Measurements from ENCODE around the gene ZNF503. TPM values are rescaled to one million over a fixed set of nuclear protein-coding genes. Genes with fewer than 3 reads are reported as not detected.

ZNF503 gene
- total and polyA plus RNA-seq, 5 experiments from 2014 or later: 0.11 to 0.13 TPM; not detected in 3

GRCh38 chr10:75402486-75403143 is 1.1 kb upstream of the ZNF503 start:
- ATAC-seq (peak; percentile 39 to 40), DNase-seq (no peak)
- peaks cover 12 to 41% (median 40%) of the 10 kb centered on the region in 4 donors for H3K4me1 Mint-ChIP-seq
- POLR2A ChIA-PET: no interaction called here
- peaks cover 26 to 76% (median 50%) of the 10 kb centered on the region in 5 donors for H3K27me3 Mint-ChIP-seq
- peak overlapping the region; percentile 75 to 91 (median 82) for H3K4me3 Mint-ChIP-seq
- peaks cover 0 to 10% (median 0%) of the 10 kb centered on the region in 9 donors for H3K9me3 Mint-ChIP-seq
- H3K36me3 Mint-ChIP-seq: peaks cover 1 to 7% (median 4%) of the 10 kb centered on the region in 3 donors
- peak overlapping the region in 1 of 10 donors; percentile 67 for H3K27ac Mint-ChIP-seq

- ATAC-seq (peak; percentile 36 to 37), DNase-seq (no peak)
- peaks cover 0 to 7% (median 0%) of the 10 kb centered on the region in 9 donors for H3K9me3 Mint-ChIP-seq
- H3K27me3 Mint-ChIP-seq: peaks cover 23 to 72% (median 45%) of the 10 kb centered on the region in 5 donors
- peak overlapping the region; percentile 70 to 89 (median 81) for H3K4me3 Mint-ChIP-seq
- peaks cover 12 to 36% (median 34%) of the 10 kb centered on the region in 4 donors for H3K4me1 Mint-ChIP-seq
- peaks cover 1 to 7% (median 4%) of the 10 kb centered on the region in 3 donors for H3K36me3 Mint-ChIP-seq
- POLR2A ChIA-PET: no interaction called here
- H3K27ac Mint-ChIP-seq: no peak overlapping the region
These were observed 594 bp downstream of the ZNF503 start for GRCh38 chr10:75400771-75401568.

- POLR2A ChIA-PET: no interaction called here
- DNase-seq: no peak
- Mint-ChIP-seq H3K4me3 (peak overlapping the region; percentile 70 to 89 (median 81)), H3K27me3 (peaks cover 19 to 71% (median 39%) of the 10 kb centered on the region in 5 donors), H3K4me1 (peaks cover 10 to 35% (median 33%) of the 10 kb centered on the region in 4 donors), H3K36me3 (peaks cover 0 to 5% (median 1%) of the 10 kb centered on the region in 3 donors), H3K27ac (no peak overlapping the region), H3K9me3 (peaks cover 0 to 5% (median 0%) of the 10 kb centered on the region in 9 donors)
- ATAC-seq: peak in 1 of 2 donors; percentile 5
These were observed 1.3 kb downstream of the ZNF503 start for GRCh38 chr10:75400163-75400770.

- Mint-ChIP-seq H3K27ac (no peak overlapping the region), H3K27me3 (peaks cover 24 to 76% (median 45%) of the 10 kb centered on the region in 5 donors)
These were observed 2.0 kb downstream of the ZNF503 start for GRCh38 chr10:75399461-75400162.

GRCh38 chr10:75398692-75399460 is 2.7 kb downstream of the ZNF503 start:
- H3K9me3 Mint-ChIP-seq: peaks cover 0 to 2% (median 0%) of the 10 kb centered on the region in 9 donors
- DNase-seq (no peak), ATAC-seq (no peak)
- H3K27ac Mint-ChIP-seq: no peak overlapping the region
- H3K4me3 Mint-ChIP-seq: peak overlapping the region in 2 of 10 donors; percentile 42 to 54
- POLR2A ChIA-PET: no interaction called here
- peaks cover 12 to 39% (median 36%) of the 10 kb centered on the region in 4 donors for H3K4me1 Mint-ChIP-seq
- peaks cover 0 to 8% (median 1%) of the 10 kb centered on the region in 3 donors for H3K36me3 Mint-ChIP-seq
- H3K27me3 Mint-ChIP-seq: peaks cover 28 to 77% (median 46%) of the 10 kb centered on the region in 5 donors

More at GRCh38 chr10:75399461-75400162, 2.0 kb downstream of the ZNF503 start:
- peaks cover 0 to 5% (median 0%) of the 10 kb centered on the region in 9 donors for H3K9me3 Mint-ChIP-seq
- peak; percentile 37 to 45 for ATAC-seq
- POLR2A ChIA-PET: no interaction called here
- peak overlapping the region in 4 of 10 donors; percentile 75 to 83 (median 82) for H3K4me3 Mint-ChIP-seq
- DNase-seq: peak in 6 of 10 donors; percentile 20 to 41 (median 36)
- peaks cover 0 to 8% (median 1%) of the 10 kb centered on the region in 3 donors for H3K36me3 Mint-ChIP-seq
- peaks cover 15 to 41% (median 38%) of the 10 kb centered on the region in 4 donors for H3K4me1 Mint-ChIP-seq

GRCh38 chr10:75398200-75398691 is 3.3 kb downstream of the ZNF503 start:
- Mint-ChIP-seq H3K9me3 (peaks cover 0 to 2% (median 0%) of the 10 kb centered on the region in 9 donors), H3K4me3 (peak overlapping the region in 1 of 10 donors; percentile 16), H3K27ac (no peak overlapping the region), H3K36me3 (peaks cover 0 to 8% (median 1%) of the 10 kb centered on the region in 3 donors), H3K27me3 (peaks cover 25 to 77% (median 44%) of the 10 kb centered on the region in 5 donors), H3K4me1 (peaks cover 12 to 35% (median 32%) of the 10 kb centered on the region in 4 donors)
- ATAC-seq (no peak), DNase-seq (no peak)
- POLR2A ChIA-PET: no interaction called here

GRCh38 chr10:75397496-75398199 is 3.9 kb downstream of the ZNF503 start:
- H3K4me3 Mint-ChIP-seq: peak overlapping the region in 5 of 10 donors; percentile 11 to 51 (median 29)
- peaks cover 23 to 77% (median 39%) of the 10 kb centered on the region in 5 donors for H3K27me3 Mint-ChIP-seq
- ATAC-seq: no peak
- H3K36me3 Mint-ChIP-seq: peaks cover 0 to 8% (median 0%) of the 10 kb centered on the region in 3 donors
- H3K9me3 Mint-ChIP-seq: peaks cover 0 to 2% (median 0%) of the 10 kb centered on the region in 9 donors
- no peak for DNase-seq
- H3K27ac Mint-ChIP-seq: no peak overlapping the region
- POLR2A ChIA-PET: no interaction called here
- peaks cover 12 to 30% (median 26%) of the 10 kb centered on the region in 4 donors for H3K4me1 Mint-ChIP-seq

GRCh38 chr10:75396631-75397495 is 4.7 kb downstream of the ZNF503 start:
- Mint-ChIP-seq H3K27me3 (peaks cover 26 to 77% (median 44%) of the 10 kb centered on the region in 5 donors), H3K4me1 (peaks cover 10 to 23% (median 19%) of the 10 kb centered on the region in 4 donors)
- POLR2A ChIA-PET: no interaction called here

GRCh38 chr10:75395932-75396630 is 5.5 kb downstream of the ZNF503 start:
- no peak for ATAC-seq
- Mint-ChIP-seq H3K9me3 (peaks cover 0 to 5% (median 0%) of the 10 kb centered on the region in 9 donors), H3K27ac (no peak overlapping the region), H3K4me1 (peaks cover 10 to 21% (median 18%) of the 10 kb centered on the region in 4 donors), H3K27me3 (peaks cover 26 to 84% (median 48%) of the 10 kb centered on the region in 5 donors), H3K36me3 (peaks cover 0 to 5% (median 0%) of the 10 kb centered on the region in 3 donors), H3K4me3 (peak overlapping the region in 1 of 10 donors; percentile 41)
- POLR2A ChIA-PET: no interaction called here
- no peak for DNase-seq

More at GRCh38 chr10:75396631-75397495, 4.7 kb downstream of the ZNF503 start:
- DNase-seq: no peak
- H3K27ac Mint-ChIP-seq: no peak overlapping the region
- ATAC-seq: no peak
- H3K4me3 Mint-ChIP-seq: peak overlapping the region in 1 of 10 donors; percentile 29
- H3K36me3 Mint-ChIP-seq: peaks cover 0 to 5% (median 0%) of the 10 kb centered on the region in 3 donors
- H3K9me3 Mint-ChIP-seq: peaks cover 0 to 2% (median 0%) of the 10 kb centered on the region in 9 donors

Measured in naive thymus-derived CD8-positive, alpha-beta T cell (primary cell).